ENCODE data around the gene VPS37B. TPM values are rescaled to one million over a fixed set of nuclear protein-coding genes. Genes with fewer than 3 reads are reported as not detected.

Gene VPS37B
- total RNA-seq, 1 donor from 2014 or later = 24.4 TPM

GRCh38 chr12:122939125-122939524 is 43.2 kb upstream of the VPS37B start:
- peaks cover 4% of the 10 kb centered on the region for H3K36me3 Mint-ChIP-seq (ENCODE audit: low read depth)
- H3K27ac Mint-ChIP-seq (ENCODE audit: unreplicated experiment) = no peak overlapping the region
- H3K4me3 Mint-ChIP-seq (ENCODE audit: unreplicated experiment) = no peak overlapping the region
- H3K9me3 Mint-ChIP-seq (ENCODE audit: low read depth) = no peaks in the 10 kb centered on the region
- peaks cover 23% of the 10 kb centered on the region for H3K4me1 Mint-ChIP-seq (ENCODE audit: low read depth)
- H3K27me3 Mint-ChIP-seq (ENCODE audit: low read depth) = no peaks in the 10 kb centered on the region
- TF ChIP-seq CTCF (IDR thresholded peaks at IDR 0.05) = no peak
- no peak for DNase-seq (ENCODE audit: low spot score)

GRCh38 chr12:122937622-122938091 is 41.7 kb upstream of the VPS37B start:
- Mint-ChIP-seq H3K4me1 (ENCODE audit: low read depth) (peaks cover 10% of the 10 kb centered on the region), H3K27me3 (ENCODE audit: low read depth) (no peaks in the 10 kb centered on the region), H3K36me3 (ENCODE audit: low read depth) (peaks cover 4% of the 10 kb centered on the region), H3K4me3 (ENCODE audit: unreplicated experiment) (no peak overlapping the region), H3K9me3 (ENCODE audit: low read depth) (no peaks in the 10 kb centered on the region), H3K27ac (ENCODE audit: unreplicated experiment) (no peak overlapping the region)
- TF ChIP-seq CTCF (IDR thresholded peaks at IDR 0.05) = no peak
- DNase-seq (ENCODE audit: low spot score) = no peak

GRCh38 chr12:122935318-122935717 is 39.4 kb upstream of the VPS37B start:
- Mint-ChIP-seq H3K27ac (ENCODE audit: unreplicated experiment) (no peak overlapping the region), H3K4me1 (ENCODE audit: low read depth) (no peaks in the 10 kb centered on the region)

GRCh38 chr12:122934722-122935121 is 38.8 kb upstream of the VPS37B start:
- no peaks in the 10 kb centered on the region for H3K9me3 Mint-ChIP-seq (ENCODE audit: low read depth)
- H3K4me1 Mint-ChIP-seq (ENCODE audit: low read depth) = no peaks in the 10 kb centered on the region
- no peaks in the 10 kb centered on the region for H3K27me3 Mint-ChIP-seq (ENCODE audit: low read depth)
- TF ChIP-seq CTCF (IDR thresholded peaks at IDR 0.05) = no peak
- DNase-seq (ENCODE audit: low spot score) = no peak
- H3K36me3 Mint-ChIP-seq (ENCODE audit: low read depth) = peaks cover 4% of the 10 kb centered on the region
- no peak overlapping the region for H3K27ac Mint-ChIP-seq (ENCODE audit: unreplicated experiment)
- no peak overlapping the region for H3K4me3 Mint-ChIP-seq (ENCODE audit: unreplicated experiment)

More at GRCh38 chr12:122935318-122935717, 39.4 kb upstream of the VPS37B start:
- DNase-seq (ENCODE audit: low spot score) = no peak
- Mint-ChIP-seq H3K36me3 (ENCODE audit: low read depth) (peaks cover 4% of the 10 kb centered on the region), H3K9me3 (ENCODE audit: low read depth) (no peaks in the 10 kb centered on the region), H3K4me3 (ENCODE audit: unreplicated experiment) (no peak overlapping the region), H3K27me3 (ENCODE audit: low read depth) (no peaks in the 10 kb centered on the region)
- TF ChIP-seq CTCF (IDR thresholded peaks at IDR 0.05) = no peak

GRCh38 chr12:122932207-122932606 is 36.3 kb upstream of the VPS37B start:
- no peak overlapping the region for H3K27ac Mint-ChIP-seq (ENCODE audit: unreplicated experiment)
- H3K9me3 Mint-ChIP-seq (ENCODE audit: low read depth) = no peaks in the 10 kb centered on the region
- no peaks in the 10 kb centered on the region for H3K4me1 Mint-ChIP-seq (ENCODE audit: low read depth)
- no peak for TF ChIP-seq CTCF (IDR thresholded peaks at IDR 0.05)
- H3K27me3 Mint-ChIP-seq (ENCODE audit: low read depth) = no peaks in the 10 kb centered on the region
- H3K36me3 Mint-ChIP-seq (ENCODE audit: low read depth) = peaks cover 2% of the 10 kb centered on the region
- no peak for DNase-seq (ENCODE audit: low spot score)
- H3K4me3 Mint-ChIP-seq (ENCODE audit: unreplicated experiment) = no peak overlapping the region
